GM18858 (cell line): Measurements from ENCODE around the gene RAPGEF5.

Source experiments
- ATAC-seq: cut with Tn5 transposase; IDR thresholded peaks from one replicate; pipeline ENCODE4 v1.9.1; 2021; ENCODE audit not compliant: unreplicated experiment

RAPGEF5 gene, protein sequence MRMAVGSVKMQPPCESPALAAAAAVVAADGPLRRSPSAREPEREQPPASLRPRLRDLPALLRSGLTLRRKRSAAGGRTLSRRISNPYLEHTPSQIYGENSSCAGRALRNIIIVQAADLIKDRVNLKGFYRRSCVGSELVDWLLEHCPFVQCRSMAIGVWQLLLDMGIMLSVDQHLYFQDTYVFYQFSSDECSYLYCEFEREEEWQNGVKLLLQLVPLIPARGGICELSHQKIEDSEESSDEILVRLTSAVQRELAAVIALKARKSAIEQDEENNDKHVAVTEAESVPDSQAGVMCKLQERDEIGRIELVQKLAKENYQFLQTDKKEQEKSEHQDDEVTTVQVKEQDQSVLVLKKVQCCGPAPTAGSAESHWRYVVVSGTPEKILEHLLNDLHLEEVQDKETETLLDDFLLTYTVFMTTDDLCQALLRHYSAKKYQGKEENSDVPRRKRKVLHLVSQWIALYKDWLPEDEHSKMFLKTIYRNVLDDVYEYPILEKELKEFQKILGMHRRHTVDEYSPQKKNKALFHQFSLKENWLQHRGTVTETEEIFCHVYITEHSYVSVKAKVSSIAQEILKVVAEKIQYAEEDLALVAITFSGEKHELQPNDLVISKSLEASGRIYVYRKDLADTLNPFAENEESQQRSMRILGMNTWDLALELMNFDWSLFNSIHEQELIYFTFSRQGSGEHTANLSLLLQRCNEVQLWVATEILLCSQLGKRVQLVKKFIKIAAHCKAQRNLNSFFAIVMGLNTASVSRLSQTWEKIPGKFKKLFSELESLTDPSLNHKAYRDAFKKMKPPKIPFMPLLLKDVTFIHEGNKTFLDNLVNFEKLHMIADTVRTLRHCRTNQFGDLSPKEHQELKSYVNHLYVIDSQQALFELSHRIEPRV

DNA sequence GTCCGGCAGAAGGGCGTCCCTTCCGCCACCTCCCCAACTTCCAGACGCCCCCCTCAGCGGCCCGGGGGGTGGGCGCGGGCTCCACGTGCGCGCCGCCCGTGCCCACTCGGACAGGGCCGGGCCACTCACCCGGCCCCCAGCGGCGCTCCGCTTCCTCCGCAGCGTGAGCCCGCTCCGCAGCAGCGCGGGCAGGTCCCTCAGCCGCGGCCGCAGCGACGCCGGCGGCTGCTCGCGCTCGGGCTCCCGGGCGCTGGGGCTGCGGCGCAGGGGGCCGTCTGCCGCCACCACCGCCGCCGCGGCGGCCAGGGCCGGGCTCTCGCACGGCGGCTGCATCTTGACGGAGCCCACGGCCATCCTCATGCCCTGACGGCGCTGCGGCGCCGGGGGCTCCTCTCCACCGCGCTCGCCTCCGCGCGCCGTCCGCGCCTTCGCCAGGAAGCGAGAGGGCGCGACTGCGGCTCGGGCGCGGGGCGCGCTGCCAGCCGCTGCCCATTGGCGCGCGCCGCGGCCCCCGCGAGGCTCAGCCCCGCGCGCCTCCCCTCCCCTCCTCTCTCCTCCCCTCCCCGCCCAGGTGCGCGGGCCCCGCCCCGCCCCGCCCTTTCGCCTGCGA, at the start of gene RAPGEF5:
Gene RAPGEF5, minus strand, starts transcription at position 454 of the 610 bp plus-strand sequence. Its CDS starts 94 bp downstream, at position 360.
- ATAC-seq, result peak; percentile 56

DNA sequence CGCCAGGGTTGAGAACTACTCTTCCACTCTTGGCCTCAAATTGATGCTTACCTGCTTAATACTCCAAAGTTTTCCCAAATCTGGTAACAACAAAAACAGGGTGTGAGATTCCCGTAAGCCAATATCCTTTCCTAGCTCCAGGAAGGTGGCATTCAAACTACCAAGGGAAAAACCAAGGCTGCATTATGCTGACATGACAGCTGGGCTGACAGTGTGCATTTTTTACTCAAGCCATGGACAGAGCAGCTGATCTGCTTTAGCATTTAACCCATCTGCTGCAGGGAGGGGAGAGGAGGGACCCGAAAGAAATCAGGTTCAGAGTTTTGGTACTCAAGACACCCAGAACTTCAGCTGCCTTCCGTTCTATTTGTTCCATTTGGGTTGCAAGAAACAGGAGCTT, 49.8 kb upstream of the RAPGEF5 start:
- no peak for ATAC-seq

DNA sequence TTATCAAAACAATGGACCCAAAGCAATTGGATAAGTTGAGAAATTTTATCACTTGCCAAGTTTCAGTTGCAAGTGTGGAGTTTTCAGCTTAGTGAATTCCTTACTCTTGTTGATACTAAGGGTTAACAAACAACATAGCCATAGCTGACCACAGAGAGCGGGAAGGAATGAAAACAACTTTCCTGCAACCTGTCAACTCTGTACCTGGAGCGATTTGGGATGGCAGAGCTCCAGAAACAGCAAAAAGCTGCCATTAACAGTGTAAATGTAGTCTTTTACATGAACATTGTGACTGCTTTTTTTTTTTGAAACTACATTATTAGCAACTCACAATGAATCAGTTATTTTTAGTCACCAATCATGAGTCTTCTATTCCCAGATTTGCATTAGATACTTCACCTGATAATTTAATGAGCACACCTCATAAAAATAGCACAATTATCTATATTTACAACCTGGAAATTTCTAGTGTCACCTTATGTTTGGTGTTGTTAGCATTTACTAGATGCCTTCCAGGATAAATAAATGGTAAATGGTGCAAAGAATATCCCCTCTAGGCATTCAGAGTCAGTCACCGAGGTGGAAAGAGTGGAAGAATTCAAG, 47.6 kb upstream of the RAPGEF5 start:
- no peak for ATAC-seq

DNA sequence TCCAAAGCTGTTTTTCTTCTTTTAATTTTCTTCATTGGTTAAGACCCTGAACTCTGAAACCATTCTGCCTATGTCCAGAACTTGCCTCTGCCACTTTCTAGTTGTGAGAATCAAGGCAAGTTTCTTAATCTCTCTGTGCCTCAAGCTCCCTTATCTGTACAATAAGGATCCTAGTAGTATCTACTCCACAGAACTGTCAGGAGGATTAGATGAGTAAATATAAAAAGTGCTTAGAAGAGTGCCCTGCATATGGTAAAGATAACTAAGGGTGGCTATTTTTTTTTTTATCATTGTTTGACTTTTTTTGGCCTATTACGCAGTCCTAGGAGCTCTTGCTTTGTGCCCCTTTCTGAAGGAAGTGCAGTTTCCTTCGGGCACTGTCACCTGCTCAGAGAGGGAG, 46.4 kb upstream of the RAPGEF5 start:
- no peak for ATAC-seq

DNA sequence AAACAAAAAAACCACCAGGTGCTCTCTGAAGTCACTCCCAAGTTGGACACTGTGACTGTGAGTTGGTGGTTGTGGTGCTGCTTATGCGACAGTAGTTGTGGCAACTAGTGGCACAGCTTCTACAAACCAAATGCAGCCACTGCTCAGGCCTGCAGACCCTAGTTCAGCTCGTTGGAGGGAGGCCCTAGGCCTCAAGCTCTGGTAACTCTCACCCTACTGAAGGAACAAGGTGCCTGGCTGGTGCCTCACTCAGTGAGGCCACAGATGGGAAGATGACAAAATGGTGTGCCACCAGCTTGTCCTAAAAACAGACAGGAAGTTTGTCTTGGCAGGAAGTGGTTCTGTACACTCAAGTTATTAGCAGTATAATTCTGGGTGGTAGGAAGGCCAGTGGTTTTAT, 45.3 kb upstream of the RAPGEF5 start:
- no peak for ATAC-seq

DNA sequence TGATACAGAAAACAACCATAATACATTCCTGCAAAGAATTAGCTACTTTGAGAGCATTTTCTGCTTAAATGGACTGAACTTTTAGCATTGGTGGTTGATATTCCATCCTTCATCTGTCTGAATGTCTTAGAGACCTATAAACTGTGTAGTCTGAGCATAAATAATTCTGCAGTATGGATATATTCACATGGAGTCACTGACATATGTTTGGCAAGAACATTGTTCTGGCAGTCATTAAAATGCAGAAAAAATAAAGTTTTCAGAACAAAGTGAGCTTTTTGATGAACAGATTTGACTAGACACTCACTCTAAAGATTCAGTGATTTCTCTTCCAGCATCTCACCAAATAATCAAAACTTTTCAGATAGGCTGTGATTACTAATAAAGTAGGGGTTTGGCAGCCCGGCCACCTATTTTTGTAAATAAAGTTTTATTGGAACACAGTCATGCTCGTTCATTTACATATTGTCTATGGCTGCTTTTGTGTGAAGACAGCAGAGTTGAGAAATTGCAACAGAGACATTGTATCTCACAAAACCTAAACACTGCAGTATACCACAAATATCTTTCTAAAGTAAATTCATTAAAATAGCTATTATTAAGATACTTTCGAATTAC, 44.1 kb upstream of the RAPGEF5 start:
- ATAC-seq, result no peak

DNA sequence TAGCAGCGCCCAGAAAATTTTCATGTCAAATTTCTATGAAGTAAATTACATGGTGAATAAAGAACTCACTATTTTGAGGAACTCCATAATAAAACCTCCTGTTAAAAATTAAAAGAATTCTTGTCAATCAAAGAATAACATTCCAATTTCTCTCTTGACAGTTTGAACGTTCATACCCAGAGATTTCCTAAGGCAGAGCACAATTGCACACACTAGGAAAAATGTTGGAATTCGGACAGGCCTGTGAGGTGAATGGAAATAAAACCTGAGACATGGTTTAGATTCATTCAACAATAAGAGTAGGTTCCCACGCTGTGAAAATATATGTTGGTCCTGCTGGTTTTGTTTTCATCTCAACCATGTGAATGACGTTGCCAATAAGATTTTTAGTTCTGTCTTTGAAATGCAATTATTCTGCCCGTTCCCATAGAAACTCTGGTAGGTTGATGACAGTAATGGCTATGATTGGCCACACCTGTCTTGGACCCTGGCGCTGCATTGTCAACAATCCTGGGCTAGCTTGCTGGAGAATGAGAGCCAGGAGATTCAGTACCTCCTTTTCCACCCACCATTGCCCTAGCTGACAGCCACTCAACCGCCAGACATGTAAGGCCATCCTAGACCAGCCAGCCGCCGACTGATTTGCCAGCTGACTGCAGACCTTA, 43.3 kb upstream of the RAPGEF5 start:
- ATAC-seq, result no peak

DNA sequence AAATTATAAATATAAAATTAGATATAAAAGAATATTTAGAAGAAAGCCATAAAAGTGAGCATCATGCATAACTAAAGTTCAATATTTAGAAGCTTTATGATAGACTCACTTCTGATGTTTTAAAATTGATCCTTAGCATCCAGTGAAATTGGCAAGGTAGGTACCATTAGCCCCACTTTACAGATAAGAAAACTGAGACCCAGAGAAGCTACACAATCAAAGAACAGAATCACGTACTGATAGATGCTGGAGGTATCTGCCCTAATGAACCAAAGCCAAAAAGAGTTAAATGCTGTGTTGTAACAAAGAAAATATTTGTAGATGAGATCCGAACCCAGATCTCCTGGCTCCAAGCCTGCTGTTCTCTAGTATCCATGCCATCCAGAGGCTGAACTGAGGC, 42.6 kb upstream of the RAPGEF5 start:
- ATAC-seq, result no peak

DNA sequence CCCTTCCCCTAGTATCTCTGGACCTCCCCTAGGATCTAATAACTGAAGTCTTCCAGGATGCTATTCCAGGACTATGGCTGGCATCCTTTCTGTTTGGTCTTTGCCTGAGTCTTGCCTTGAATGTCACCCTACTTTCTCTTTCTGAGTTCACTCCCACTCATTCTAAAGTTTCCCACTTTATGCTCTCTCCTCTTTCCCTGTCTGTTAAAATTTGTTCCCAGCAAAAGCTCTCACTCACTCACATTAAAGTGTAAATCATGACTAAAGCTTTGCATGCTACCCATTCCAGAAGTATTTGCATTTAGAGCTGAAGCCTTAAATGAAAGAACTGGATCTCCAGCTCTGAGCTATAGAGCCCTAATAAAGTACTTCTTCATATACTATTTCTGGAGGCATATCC, 42.1 kb upstream of the RAPGEF5 start:
- no peak for ATAC-seq

DNA sequence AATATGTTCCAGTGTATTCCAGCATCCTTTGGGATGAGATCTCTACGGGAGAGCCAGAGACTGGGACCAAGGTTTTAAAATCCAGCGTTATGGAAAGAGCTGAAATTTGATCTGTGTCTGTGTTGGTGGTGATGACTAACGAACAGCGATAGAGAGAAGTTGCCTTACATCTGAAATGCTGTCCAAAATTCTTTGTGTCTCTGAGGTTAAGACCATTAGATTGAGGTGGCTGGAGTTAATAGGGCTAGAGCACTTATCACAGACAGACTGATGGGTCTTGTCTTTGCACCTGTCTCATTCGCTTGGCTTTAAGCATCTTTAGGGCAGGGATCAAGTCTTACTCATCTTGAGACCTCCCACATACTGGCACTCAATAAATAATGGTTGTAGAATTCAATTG, 41.0 kb upstream of the RAPGEF5 start:
- ATAC-seq, result no peak

DNA sequence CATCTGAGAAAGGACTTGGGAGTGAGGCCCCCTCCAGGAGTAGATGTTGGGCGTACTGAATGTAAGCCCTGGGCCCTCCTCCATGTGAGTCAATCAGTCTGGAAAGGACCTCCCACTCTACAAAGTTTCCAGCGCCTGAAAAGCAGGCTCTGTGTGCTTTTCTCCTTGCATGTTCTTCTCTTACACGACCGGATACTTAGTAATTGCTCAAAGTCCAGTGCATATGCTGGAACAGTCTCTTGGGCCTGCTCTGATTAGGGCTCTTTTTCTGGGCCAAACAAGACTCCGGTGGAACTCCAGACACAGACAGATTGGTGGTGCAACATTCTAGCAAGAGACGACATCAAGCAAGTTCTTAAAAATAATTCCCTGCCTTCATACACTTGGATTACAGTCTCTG, 38.3 kb upstream of the RAPGEF5 start:
- ATAC-seq, result no peak

DNA sequence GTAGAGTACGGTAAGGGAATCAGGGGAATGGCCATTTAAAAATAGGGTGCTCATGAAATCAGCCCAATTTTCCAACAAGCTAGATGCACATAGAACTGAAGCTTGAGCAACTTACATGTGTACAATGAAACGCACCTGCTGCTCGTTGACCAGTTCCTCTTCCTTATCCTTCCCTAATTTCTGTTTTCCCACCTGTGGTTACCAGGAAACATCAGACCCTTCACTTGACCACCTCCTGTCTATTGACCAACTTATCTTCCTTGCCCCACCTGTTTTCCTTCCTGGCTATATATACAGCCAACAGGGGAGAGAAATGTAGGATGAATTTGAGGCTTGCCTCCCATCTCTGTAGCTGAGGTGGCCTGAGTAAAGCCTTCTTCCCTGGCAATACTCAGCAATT, 37.8 kb upstream of the RAPGEF5 start:
- no peak for ATAC-seq

DNA sequence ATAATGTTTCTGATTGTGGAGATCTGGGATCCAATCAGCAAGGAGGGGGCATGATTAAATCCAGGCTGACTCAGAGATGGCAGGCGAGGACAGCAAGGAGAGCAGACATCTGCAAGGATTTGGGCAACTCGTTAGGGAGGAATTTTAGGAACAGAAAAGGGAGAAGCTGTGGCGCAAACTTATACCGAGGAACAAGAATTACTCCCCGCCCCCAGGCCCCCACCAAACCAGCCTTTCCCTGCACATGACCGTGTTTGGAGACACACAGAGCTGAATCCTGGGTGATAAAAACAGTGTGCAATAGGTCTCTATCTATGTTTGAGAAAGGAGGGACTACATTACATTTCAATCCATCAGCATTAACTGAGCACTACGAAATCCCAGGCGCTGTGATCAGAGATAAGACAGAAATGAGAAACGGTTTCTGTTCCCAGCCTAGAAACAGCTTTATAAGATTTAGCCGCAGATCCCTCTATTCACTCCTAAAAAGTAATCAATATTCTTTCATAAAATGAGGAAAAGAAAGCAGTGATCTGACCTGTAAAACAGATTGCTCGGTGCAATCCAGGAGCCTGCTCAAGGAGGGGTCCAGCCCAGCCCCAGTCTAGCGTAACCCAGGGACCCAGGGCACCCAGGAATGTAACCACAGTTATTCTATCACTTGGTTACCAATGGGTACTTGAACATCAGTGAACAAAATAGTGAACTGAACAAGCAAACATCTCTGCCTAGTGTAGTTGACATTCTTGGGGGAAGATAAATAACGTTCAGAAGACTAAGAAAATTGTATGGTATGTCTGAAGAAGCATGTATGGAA, 37.2 kb upstream of the RAPGEF5 start:
- ATAC-seq, result no peak

DNA sequence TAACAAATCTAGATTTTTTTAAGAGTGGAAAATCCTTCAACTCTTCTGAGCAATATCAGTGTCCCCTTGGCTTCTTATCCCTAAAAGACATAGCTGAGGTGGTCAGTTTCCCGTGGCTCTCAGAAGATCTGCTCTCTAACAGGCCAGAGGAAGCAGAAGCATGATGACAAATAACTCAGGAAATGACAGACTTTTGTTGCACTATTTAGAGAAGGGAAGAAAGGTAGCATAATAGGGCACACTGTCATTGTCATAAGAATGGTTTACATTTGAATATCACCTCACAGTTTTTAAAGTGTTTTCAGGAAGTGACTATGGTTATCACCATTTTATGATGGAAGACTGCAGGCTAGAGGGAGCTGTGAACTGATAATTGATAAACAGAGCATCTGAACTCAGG, 33.6 kb upstream of the RAPGEF5 start:
- no peak for ATAC-seq

DNA sequence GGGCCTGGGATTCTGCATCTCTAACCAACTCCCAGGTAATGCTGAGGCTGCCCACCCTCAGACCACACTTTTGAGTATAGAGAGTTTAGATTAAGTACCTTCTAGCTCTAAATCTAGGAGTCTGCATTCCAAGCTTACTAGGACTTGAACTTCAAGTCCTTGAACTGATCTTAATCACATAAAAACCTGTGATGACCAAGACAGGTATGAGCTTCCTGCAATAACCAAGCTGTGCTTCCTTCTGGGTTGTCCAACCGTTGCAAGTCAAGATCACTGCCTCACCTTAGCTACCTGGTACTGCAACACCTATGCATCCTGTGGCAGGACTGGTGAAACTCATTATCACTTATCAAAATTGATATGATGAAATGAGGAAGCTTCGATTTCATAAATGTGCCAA, 32.9 kb upstream of the RAPGEF5 start:
- ATAC-seq, result no peak

DNA sequence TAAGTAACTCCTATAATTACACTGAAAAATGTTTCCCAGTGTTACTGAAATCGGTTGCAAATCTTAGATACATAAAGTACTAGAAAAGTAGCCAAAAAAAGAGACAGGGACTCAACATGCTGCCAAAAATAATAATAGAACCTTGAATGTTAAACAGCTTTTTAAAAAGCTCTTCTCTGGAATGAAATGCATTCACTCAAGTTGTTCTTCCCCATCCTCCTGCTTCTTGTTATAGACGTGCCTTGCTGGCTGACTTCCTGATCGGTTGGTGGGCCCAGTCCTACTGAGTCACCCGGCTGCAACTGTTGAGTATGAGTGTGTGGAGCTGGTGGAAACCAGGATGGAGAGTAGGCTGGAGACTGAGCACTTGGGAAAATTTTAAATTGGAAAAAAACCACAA, 30.6 kb upstream of the RAPGEF5 start:
- ATAC-seq, result no peak

DNA sequence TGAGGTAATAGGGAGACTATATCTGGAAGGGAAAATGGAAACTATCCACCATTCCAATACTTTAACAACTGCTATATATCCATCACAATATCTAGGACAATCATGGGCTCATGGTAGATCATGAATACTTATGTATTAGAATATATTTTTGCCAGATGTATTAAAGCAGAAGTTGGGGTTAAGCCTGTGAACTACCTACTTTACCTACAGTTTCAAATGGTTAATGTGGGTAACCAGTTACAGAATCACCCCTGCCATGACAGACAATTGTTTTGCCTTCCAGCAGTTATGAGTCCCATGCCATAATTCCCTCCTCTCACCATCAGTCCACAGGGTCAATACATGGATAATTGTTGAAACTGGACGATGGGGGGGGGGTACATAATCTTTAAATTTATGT, 29.9 kb upstream of the RAPGEF5 start:
- ATAC-seq, result peak; percentile 55

DNA sequence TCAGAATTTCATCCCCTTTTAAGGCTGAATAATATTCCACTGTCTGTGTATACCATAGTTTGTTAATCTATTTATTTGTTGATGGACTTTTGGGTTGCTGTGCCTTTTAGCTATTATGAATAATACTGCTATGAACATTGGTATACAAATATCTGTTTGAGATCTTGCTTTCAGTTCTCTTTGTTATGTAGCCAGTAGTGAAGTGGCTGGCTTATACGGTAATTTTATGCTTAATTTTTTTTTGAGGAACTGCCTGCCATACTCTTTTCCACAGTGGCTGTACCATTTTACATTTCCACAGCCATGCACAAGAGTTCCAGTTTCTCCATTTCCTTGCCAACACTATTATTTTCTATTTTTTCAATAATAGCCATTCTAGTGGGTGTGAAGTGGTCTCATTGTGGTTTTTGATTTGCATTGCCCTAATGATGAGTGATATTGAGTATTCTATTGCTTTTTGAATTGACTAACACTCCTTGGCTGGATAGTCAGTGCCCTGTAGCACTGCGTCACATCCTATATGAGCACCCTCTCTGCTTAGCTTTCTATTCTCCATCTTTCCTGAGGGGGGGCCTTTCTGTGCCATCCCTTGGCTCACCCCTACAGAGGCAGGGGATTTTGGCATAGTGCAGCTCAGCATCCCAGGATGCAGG, 29.4 kb upstream of the RAPGEF5 start:
- ATAC-seq, result peak; percentile 60

DNA sequence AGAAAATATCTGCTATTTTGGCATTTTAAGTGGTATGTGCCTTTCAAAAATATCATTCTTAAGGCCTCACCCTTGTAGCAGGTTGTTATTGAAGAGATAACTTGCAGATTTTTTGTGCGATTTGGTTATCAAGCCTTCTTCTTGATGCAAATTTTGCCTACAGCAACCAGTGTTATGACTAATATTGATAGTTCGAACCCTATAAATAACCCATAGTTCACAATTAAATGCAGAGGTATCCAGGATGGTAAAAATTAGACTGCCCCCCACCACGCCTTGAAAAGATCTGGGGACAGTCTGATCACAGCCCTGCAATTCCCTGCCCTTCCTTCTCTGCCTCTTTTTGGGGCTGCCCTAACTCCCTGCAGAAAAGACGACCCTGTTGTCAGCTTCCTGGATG, 28.4 kb upstream of the RAPGEF5 start:
- peak; percentile 33 for ATAC-seq
